Tibial nerve (tissue), 4 donors: ENCODE data around the gene SLC7A5.

ENCODE experiments used
- CTCF ChIP-seq, 5 experiments: fragments of 200-600 bp in 3 of 5; fragments of 450-650 bp in 2 of 5; sonication (generic) in 3 of 5; IDR thresholded peaks; one replicate each; pipeline ENCODE4 v1.5.1; 2016 to 2019; ENCODE audit warnings: antibody characterized with exemption in 5 of 5, mild to moderate bottlenecking in 3 of 5, moderate library complexity in 2 of 5
- EP300 ChIP-seq, 2 donors: sonication (generic); formaldehyde crosslinking; IDR thresholded peaks; one replicate each; pipeline ENCODE4 v1.6.1; 2017; ENCODE audit warnings: antibody characterized with exemption in 2 of 2, mild to moderate bottlenecking in 1 of 2

- TF ChIP-seq EP300 (IDR thresholded peaks at IDR 0.05) = no peak
- TF ChIP-seq CTCF (IDR thresholded peaks at IDR 0.05) = no peak
Observed at GRCh38 chr16:87849419-87850008, 19.8 kb downstream of the SLC7A5 start.
